Caco-2 (cell line): ENCODE results near the gene CD81. TPM values are rescaled to one million over a fixed set of nuclear protein-coding genes. Genes with fewer than 3 reads are reported as not detected.

Experiments
- BruUV-seq: library from RNA; stranded (reverse); fragments of 400-500 nt; replicated peaks from 2 replicates; lab custom pipeline; 2021; lab: Mats Ljungman, UMichigan
- CTCF ChIA-PET: fragments of 300-600 bp; sonication (Branson Sonifier 250); formaldehyde crosslinking; loops from one replicate; lab custom pipeline; 2022; ENCODE audit warnings: antibody characterized with exemption; lab: Charles Lee
- POLR2A ChIA-PET: fragments of 300-600 bp; sonication (Branson Sonifier 250); formaldehyde crosslinking; loops from one replicate; lab custom pipeline; 2022; ENCODE audit warnings: antibody characterized with exemption; lab: Charles Lee
- DNase-seq, 2 experiments: peaks; one replicate each; pipeline versions ENCODE4 v3.0.0 to v3.0.0-alpha.2; 2020 to 2022
- H3K27me3 ChIP-seq: replicated peaks from 2 replicates; pipeline ENCODE4 v1.6.0; 2011; ENCODE audit warnings: low read length; ENCODE audit not compliant: control insufficient read depth, insufficient read depth
- H3K36me3 ChIP-seq: 2 replicates; pipeline ENCODE4 v1.5.1; 2011; ENCODE audit warnings: low read length; ENCODE audit not compliant: control insufficient read depth, insufficient read depth
- H3K4me1 ChIP-seq: fragments of 250-450 bp; sonication (Bioruptor Pico); 2 replicates; pipeline ENCODE4 v1.5.1; 2020; ENCODE audit warnings: mild to moderate bottlenecking
- H3K4me3 ChIP-seq: 2 replicates; pipeline ENCODE4 v1.5.1; 2011; ENCODE audit warnings: low read depth, mild to moderate bottlenecking, control low read depth, low read length
- H3K9me3 ChIP-seq: fragments of 250-450 bp; sonication (Bioruptor Pico); 2 replicates; pipeline ENCODE4 v1.5.1; 2020; ENCODE audit warnings: mild to moderate bottlenecking, moderate library complexity
- H3K27ac Mint-ChIP-seq: one replicate; pipeline ENCODE4 v1.8.0; 2022; ENCODE audit warnings: mixed read lengths; ENCODE audit not compliant: unreplicated experiment
- H3K27me3 Mint-ChIP-seq: one replicate; pipeline ENCODE4 v1.8.0; 2022; ENCODE audit warnings: mixed read lengths; ENCODE audit not compliant: insufficient read depth, unreplicated experiment
- H3K36me3 Mint-ChIP-seq: one replicate; pipeline ENCODE4 v1.8.0; 2022; ENCODE audit warnings: mild to moderate bottlenecking, mixed read lengths; ENCODE audit not compliant: insufficient read depth, unreplicated experiment
- H3K4me1 Mint-ChIP-seq: one replicate; pipeline ENCODE4 v1.8.0; 2022; ENCODE audit warnings: low read depth, mixed read lengths; ENCODE audit not compliant: unreplicated experiment
- H3K4me3 Mint-ChIP-seq: one replicate; pipeline ENCODE4 v1.8.0; 2022; ENCODE audit warnings: mild to moderate bottlenecking, moderate library complexity, mixed read lengths; ENCODE audit not compliant: unreplicated experiment
- H3K9me3 Mint-ChIP-seq: one replicate; pipeline ENCODE4 v1.8.0; 2022; ENCODE audit warnings: mixed read lengths; ENCODE audit not compliant: unreplicated experiment
- CTCF ChIP-seq, 2 experiments: fragments of 200-600 bp in 1 of 2; IDR thresholded peaks; 1 replicate in 1 of 2; 2 replicates in 1 of 2; pipeline versions ENCODE4 v1.5.1 to v1.8.0; 2011 to 2022; ENCODE audit warnings: antibody characterized with exemption in 1 of 2, control low read depth in 1 of 2, inconsistent platforms in 1 of 2, low read depth in 1 of 2, low read length in 1 of 2, mild to moderate bottlenecking in 1 of 2, moderate library complexity in 1 of 2; ENCODE audit not compliant: insufficient read depth in 1 of 2, severe bottlenecking in 1 of 2, unreplicated experiment in 1 of 2
- intact Hi-C: fragments of 100-400 bp; cut with micrococcal nuclease; formaldehyde crosslinking; loops from one replicate; pipeline ENCODE4 v1.10.0; 2022; ENCODE audit not compliant: unreplicated experiment
- total RNA-seq: library from RNA; stranded (reverse); gene quantifications from 2 replicates; pipeline ENCODE4 v1.2.3, GENCODE V29; 2022

Gene CD81
- total RNA-seq, 1 experiment from 2014 or later: 412 TPM

- Histone ChIP-seq H3K4me3 (no peak overlapping the region), H3K4me1 (no peaks in the 10 kb centered on the region), H3K27me3 (no peaks in the 10 kb centered on the region), H3K36me3 (no peaks in the 10 kb centered on the region), H3K9me3 (no peaks in the 10 kb centered on the region)
- intact Hi-C loops: no loop called here
- POLR2A ChIA-PET: no interaction called here
- no peaks in the 10 kb centered on the region for H3K9me3 Mint-ChIP-seq
- H3K4me3 Mint-ChIP-seq: no peak overlapping the region
- H3K36me3 Mint-ChIP-seq: no peaks in the 10 kb centered on the region
- no peaks in the 10 kb centered on the region for H3K4me1 Mint-ChIP-seq
- H3K27me3 Mint-ChIP-seq: no peaks in the 10 kb centered on the region
- no peak for TF ChIP-seq CTCF (IDR thresholded peaks at IDR 0.05; ENCODE audit: insufficient read depth in 1 of 2, low read depth in 1 of 2, low read length in 1 of 2, severe bottlenecking in 1 of 2, unreplicated experiment in 1 of 2)
- BruUV-seq: no TSS peak
- no peak for DNase-seq
- H3K27ac Mint-ChIP-seq: no peak overlapping the region
- CTCF ChIA-PET: no interaction called here
Measured at GRCh38 chr11:2413742-2414579, 36.9 kb downstream of the CD81 start.

GRCh38 chr11:2414616-2415015, 37.5 kb downstream of the CD81 start:
- ChIA-PET CTCF (no interaction called here), POLR2A (no interaction called here)
- Histone ChIP-seq H3K27me3 (no peaks in the 10 kb centered on the region), H3K4me1 (no peaks in the 10 kb centered on the region), H3K4me3 (no peak overlapping the region), H3K9me3 (no peaks in the 10 kb centered on the region), H3K36me3 (no peaks in the 10 kb centered on the region)
- Mint-ChIP-seq H3K4me3 (no peak overlapping the region), H3K27ac (no peak overlapping the region), H3K4me1 (no peaks in the 10 kb centered on the region), H3K27me3 (no peaks in the 10 kb centered on the region), H3K36me3 (no peaks in the 10 kb centered on the region), H3K9me3 (no peaks in the 10 kb centered on the region)
- TF ChIP-seq CTCF (IDR thresholded peaks at IDR 0.05; ENCODE audit: insufficient read depth in 1 of 2, low read depth in 1 of 2, low read length in 1 of 2, severe bottlenecking in 1 of 2, unreplicated experiment in 1 of 2): no peak
- DNase-seq: no peak
- intact Hi-C loops: no loop called here
- no TSS peak for BruUV-seq

GRCh38 chr11:2415171-2415570, 38.1 kb downstream of the CD81 start:
- no peaks in the 10 kb centered on the region for H3K9me3 Mint-ChIP-seq
- CTCF ChIA-PET: no interaction called here

More at GRCh38 chr11:2415171-2415570, 38.1 kb downstream of the CD81 start:
- Histone ChIP-seq H3K36me3 (no peaks in the 10 kb centered on the region), H3K27me3 (no peaks in the 10 kb centered on the region), H3K4me3 (no peak overlapping the region), H3K4me1 (no peaks in the 10 kb centered on the region; the same call in 1 of the 2 replicates), H3K9me3 (no peaks in the 10 kb centered on the region)
- BruUV-seq: no TSS peak
- no peak overlapping the region for H3K27ac Mint-ChIP-seq
- no peaks in the 10 kb centered on the region for H3K27me3 Mint-ChIP-seq
- DNase-seq: no peak
- no peaks in the 10 kb centered on the region for H3K4me1 Mint-ChIP-seq
- intact Hi-C loops: no loop called here
- no peaks in the 10 kb centered on the region for H3K36me3 Mint-ChIP-seq
- TF ChIP-seq CTCF (IDR thresholded peaks at IDR 0.05; ENCODE audit: insufficient read depth in 1 of 2, low read depth in 1 of 2, low read length in 1 of 2, severe bottlenecking in 1 of 2, unreplicated experiment in 1 of 2): no peak
- no peak overlapping the region for H3K4me3 Mint-ChIP-seq
- POLR2A ChIA-PET: interaction anchor here (0.5 kb wide), 1 partner anchor 307 kb away, joined by 4 read pairs; no protein-coding TSS in a partner anchor
